GM19240 (cell line): ENCODE results near the gene CABP1.
A peak's percentile ranks its signal among the peaks of the same experiment; 100 is the strongest.
"Not testable (repeated sequence)": the region's sequence is repeated elsewhere in the genome, so short reads cannot be mapped to it uniquely, and the experiment has no call there.

Experiments used
- DNase-seq: peaks from one replicate; pipeline ENCODE4 v3.0.0; 2011; ENCODE audit warnings: low spot score; ENCODE audit not compliant: insufficient read length

The CABP1 gene

GRCh38 chr12:120639771-120640721 is at the start of gene CABP1:
TSS of gene CABP1 (plus strand) at chr12:120640626. CDS start at chr12:120640686, 60 bp downstream.
- DNase-seq, result peak; percentile 52

GRCh38 chr12:120590741-120591407 is 49.6 kb upstream of the CABP1 start:
- no peak for DNase-seq

DNA sequence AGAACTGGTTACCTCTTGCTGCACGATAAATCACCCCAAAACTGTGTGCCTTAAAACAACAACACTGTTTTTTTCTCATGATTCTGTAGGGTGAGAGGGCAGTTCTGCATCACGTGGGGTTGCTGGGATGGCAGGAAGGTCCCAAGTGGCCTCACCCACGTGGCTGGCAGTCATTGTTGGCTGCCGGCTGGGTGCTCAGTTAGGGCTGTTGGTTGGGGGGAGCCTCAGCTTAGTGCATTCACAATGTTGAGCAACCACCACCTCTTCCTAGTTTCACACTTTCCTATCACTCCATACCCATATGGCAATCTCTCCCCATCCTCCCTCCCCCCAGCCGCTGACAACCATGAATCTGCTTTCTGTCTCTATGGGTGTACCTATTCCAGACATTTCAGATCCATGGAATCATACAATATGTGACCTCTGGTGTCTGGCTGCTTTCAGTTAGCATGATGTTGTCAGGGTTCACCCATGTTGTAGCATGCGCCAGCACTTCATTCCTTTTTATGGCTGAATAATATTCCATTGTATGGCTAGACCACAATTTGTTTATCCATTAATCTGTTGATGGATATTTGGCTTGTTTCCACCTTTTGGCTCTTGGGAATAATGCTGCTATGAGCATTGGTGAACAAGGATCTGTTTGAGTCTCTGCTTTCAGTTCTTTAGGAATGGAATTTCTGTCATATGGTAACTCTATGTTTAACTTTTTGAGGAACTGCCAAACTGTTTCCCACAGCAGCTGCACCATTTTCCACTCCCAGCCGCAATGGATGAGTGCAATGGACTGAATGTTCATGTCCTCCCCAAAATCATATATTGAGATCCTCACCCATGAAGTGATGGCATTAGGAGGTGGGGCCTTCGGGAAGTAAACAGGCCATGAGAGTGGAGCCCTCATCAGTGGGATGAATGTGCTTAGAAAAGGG is 48.0 kb upstream of the CABP1 start:
- no peak for DNase-seq

- no peak for DNase-seq
These were observed 43.5 kb upstream of the CABP1 start for GRCh38 chr12:120596901-120597300.

DNA sequence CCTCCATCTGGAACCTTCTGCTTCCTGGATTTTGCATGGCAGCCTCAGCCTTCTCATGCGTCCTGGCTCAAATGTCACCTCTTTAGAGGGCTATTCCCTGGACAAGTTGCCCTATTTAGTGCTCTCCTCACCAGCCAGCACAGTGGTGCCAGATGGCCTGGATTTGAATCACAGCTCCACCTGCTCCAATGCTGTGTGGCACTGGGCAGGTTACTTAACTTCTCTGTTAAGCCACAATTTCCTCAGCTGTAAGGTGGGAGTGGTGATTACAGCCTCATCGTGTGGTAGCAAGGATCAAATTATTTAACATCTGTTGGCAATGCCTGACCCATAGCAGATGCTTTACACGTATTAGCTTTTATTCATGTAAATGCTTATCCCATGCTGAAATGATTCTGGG is 42.6 kb upstream of the CABP1 start:
- DNase-seq, result no peak

DNA sequence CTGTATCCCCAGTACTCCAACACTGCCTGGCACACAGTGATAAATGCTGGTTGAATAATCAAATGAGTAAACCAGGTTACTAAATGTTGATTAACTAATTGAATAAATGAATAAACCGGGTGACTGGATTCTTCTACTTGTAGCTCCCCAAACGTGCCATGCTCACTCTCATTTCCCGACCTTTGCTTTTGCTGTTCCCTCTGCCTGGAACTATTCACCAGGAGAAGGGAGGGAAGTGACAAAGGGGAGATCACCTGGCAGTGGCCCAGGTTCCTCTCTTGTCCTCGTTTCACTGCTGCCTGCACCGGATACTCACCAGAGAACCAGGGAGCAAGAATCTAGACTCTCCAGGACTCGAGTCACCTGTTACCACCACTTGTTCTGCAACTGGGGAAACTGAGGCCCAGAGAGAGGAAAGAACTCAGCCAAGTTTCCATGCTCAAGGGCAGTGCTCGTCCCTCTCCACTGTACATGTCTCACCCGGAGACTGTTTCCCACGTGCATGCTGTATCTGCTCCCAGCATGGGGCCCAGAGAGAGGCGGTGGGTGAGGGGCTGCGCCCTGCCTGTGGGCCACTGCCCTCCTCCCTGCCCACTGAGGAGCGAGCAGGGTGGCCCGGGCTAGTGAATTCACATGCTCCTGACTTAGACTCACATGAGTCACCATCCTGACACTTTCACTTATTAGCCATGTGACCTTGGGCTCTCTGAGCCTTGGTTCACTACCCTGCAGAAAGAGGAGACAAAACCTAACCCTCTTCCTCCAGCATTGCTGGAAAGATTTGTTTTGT is 41.6 kb upstream of the CABP1 start:
- no peak for DNase-seq

DNA sequence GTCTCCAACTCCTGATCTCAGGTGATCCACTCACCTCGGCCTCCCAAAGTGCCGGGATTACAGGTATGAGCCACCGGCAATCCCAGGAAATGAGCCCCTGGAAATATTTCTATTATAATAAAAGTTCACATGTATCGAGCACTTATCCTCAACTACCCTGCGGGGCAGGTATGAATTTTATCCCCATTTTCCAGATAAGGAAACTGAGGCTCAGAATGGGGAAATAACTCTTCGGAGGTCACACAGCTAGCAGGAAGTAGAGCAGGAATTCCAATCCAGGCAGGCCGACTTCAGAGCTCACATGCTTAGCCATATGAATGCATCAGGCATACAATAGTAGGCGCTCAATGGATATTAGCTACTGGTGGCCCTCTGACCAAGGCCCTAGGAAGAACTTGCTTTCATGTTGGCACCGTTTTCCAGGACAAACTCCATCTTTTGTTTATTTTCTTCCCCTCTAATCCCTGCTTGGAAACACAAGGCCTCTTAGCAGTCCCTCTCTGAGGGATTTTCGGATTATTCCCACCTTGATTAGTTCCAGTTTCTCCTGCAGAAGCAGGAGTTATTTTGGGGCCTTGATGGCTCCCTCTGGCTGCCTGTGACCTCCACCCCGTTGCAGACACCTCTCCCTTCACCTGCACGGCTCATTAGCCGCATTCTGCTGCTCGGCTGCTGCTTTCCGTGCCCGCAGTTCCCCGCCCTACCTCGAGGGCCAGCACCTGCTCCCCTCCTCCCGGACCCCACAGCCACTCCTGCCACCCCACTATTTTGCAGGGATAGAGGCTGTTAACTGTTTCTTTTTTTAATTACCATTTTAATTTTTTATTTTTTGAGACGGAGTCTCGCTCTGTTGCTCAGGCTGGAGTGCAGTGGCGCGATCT is 40.5 kb upstream of the CABP1 start:
- no peak for DNase-seq

DNA sequence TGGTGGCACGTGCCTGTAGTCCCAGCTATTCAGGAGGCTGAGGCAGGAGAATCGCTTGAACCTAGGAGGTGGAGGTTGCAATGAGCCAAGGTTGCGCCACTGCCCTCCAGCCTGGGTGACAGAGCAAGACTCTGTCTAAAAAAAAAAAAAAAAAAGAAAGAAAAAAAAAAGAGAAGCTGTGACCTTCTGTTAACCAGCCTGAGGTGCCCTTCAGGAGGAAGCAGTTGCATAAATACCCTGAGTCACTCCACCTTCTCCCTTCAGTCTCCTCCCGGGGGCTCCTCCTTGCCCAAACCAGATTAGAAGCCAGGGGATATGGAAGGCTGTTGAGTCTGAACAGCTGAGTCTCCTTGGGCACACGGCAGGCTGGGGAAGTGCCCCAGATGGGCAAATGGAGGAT is 38.0 kb upstream of the CABP1 start:
- not testable (repeated sequence) for DNase-seq

GRCh38 chr12:120610560-120610959 is 29.9 kb upstream of the CABP1 start:
- DNase-seq, result no peak

DNA sequence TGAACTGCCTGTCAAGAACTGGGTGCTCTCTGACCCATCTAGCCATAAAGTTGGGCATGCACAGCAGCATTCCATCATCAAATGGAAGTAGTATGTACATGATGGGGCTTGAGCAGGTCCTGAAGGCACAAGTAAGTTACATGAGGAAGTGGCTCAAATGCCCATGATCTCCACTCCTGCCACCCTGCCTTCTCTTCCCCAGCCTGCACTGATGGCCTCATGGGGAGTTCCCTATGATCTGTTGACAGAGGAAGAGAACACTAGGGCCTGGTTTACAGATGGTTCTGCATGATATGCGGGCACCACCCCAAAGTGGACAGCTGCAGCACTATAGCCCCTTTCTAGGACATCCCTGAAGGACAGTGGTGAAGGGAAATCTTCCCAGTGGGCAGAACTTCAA is 28.9 kb upstream of the CABP1 start:
- DNase-seq, result not testable (repeated sequence)

DNA sequence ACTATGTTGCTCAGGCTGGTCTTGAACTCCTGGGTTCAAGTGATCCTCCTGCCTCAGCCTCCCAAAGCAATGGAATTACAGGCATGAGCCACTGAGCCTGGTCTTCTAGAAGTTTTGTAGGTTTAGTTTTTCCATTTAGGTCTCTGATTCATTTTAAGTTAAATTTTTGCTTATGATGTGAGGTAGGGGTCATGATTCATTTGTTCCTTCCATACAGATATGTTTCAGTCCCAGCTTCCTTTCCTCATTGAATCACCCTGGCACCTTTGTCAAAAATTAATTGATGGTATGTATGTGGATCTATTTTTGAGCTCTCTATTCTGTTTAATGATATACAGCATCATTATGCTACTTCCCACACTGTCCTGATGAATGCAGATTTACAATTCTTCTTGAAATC is 25.6 kb upstream of the CABP1 start:
- no peak for DNase-seq

DNA sequence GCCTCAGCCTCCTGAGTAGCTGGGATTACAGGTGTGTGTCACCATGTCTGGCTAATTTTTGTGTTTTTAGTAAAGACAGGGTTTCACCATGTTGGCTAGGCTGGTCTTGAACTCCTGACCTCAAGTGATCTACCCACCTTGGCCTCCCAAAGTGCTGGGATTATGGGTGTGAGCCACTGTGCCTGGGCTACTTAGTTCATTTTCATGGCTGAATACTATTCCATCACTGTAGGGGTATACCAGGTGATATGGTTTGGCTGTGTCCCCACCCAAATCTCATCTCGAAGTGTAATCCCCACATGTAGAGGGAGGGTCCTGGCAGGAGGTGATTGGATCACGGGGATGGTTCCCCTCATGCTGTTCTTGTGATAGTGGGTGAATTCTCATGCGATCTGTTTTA is 23.2 kb upstream of the CABP1 start:
- DNase-seq, result not testable (repeated sequence)

DNA sequence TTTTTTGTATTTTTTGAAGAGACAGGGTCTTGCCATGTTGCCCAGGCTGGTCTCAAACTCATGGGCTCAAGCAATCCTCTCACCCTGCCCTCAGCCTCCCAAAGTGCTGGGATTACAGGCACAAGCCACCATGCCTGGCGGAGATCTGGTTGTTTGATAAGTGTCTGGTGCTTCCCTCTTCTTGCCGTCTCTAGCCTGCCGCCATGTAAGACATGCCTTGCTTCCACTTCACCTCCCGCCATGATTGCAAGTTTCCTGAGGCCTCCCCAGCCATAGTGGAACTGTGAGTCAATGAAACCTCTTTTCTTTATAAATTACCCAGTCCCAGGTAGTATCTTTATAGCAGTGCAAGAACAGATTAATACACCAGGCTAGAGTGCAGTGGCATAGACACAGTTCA is 22.7 kb upstream of the CABP1 start:
- not testable (repeated sequence) for DNase-seq

- DNase-seq, result no peak
These were observed 21.3 kb upstream of the CABP1 start for GRCh38 chr12:120618954-120619615.

DNA sequence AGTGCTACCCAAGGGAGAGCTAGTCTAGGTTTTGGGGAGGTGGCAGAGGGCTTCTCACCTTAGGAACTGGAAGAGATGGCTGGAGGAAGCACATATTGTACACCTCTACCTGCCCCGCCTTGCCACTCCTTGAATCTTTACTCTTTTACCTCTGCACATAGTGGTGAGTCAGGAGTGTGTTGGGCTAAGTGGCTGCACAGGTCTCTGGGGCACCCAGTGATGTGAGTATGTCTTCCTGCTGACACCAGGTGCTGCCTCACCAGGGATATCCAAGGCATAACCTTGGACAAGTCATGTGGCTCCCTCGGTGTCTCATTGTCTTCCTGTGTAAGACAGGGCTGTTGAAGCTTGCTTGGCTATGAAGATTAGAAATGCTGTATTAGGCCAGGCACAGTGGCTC is 19.8 kb upstream of the CABP1 start:
- no peak for DNase-seq

- no peak for DNase-seq
These were observed 14.6 kb upstream of the CABP1 start for GRCh38 chr12:120625557-120626419.

- DNase-seq, result no peak
These were observed 11.5 kb upstream of the CABP1 start for GRCh38 chr12:120628919-120629318.
